NCI-H446 (cell line): ENCODE data around the gene ERFE.
A peak's percentile ranks its signal among the peaks of the same experiment; 100 is the strongest.

Experiments used
- DNase-seq, 2 experiments: peaks; one replicate each; lab custom pipeline; 2025; lab: John Stamatoyannopoulos, UW

ERFE gene

GRCh38 chr2:238203973-238204683, 45.4 kb downstream of the ERFE start:
- no peak for DNase-seq

GRCh38 chr2:238207006-238207405, 48.2 kb downstream of the ERFE start:
- no peak for DNase-seq

DNA sequence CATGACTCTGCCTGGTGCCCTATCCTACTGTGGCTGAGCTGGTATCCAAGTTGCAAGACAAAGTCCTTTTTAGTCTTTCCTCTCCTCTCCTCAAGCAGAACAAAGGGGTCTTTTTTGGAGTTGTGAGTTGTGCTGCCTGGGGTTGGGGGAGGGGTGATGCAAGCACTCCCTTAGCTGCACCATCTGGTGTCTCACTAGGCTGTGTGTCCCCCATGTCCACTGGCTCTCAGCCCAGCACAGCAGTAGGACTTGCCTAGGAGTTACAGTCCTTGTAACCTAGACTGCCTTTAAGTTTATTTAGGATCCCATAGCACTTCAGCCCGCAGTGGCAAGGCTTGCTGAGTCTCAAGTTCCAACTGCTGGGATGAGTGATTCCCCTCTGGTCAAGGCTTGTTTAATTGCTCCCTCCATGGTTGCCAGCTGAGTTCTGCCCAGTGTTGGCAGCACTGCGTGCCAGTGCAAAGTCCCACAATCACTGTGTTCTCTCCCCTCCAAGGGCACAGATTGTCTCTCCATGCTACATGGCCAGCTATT, 57.9 kb downstream of the ERFE start:
- peak; percentile 58 to 88 for DNase-seq
